Vagina (tissue), 2 donors: Measurements from ENCODE around the gene ANKRD7.

Experiments used
- CTCF ChIP-seq, 3 experiments: fragments of 450-650 bp in 2 of 3; fragments of 200-600 bp in 1 of 3; sonication (generic) in 1 of 3; IDR thresholded peaks; one replicate each; pipeline ENCODE4 v1.5.1; 2017 to 2019; ENCODE audit warnings: antibody characterized with exemption in 3 of 3, mild to moderate bottlenecking in 2 of 3, moderate library complexity in 2 of 3
- POLR2A ChIP-seq, 2 donors: fragments of 450-650 bp; IDR thresholded peaks; one replicate each; pipeline ENCODE4 v1.6.1; 2017; ENCODE audit warnings: antibody characterized with exemption in 2 of 2, mild to moderate bottlenecking in 2 of 2, moderate library complexity in 2 of 2

DNA sequence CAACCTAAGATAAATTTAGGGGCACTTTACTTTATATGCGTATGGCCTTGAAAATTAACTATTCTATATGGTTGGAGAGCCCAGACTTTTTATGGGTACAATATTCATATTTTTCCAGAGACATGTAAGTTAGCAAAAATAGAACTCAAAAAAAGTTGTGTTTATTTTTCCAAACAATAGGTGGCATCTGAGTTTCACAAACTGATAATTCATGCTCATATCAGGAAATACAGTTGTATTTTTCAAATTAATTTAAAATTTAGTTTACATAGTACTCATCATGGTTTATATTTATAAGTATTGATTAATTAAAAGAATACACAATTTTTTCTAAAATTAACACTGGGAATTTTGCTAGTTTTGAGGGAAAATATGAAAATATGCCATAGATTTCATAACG is 34.6 kb downstream of the ANKRD7 start:
- TF ChIP-seq POLR2A (IDR thresholded peaks at IDR 0.05) (no peak), CTCF (IDR thresholded peaks at IDR 0.05) (no peak)
